LNCaP clone FGC (cell line): Measurements from ENCODE around the gene ARID1B.

Experiments
- DNase-seq: peaks from one replicate; pipeline ENCODE4 v3.0.0-alpha.2; 2011; ENCODE audit warnings: low read depth
- H3K4me3 ChIP-seq: 2 replicates; pipeline ENCODE4 v1.5.1; 2011; ENCODE audit warnings: mild to moderate bottlenecking, low read depth, low read length, control low read depth
- TF ChIP-seq, protein P1 (sequence below): IDR thresholded peaks from 2 replicates; pipeline ENCODE4 v1.5.1; 2012; ENCODE audit warnings: mild to moderate bottlenecking; ENCODE audit not compliant: control insufficient read depth, insufficient read depth; ENCODE audit errors: extremely low read depth

Gene ARID1B

DNA sequence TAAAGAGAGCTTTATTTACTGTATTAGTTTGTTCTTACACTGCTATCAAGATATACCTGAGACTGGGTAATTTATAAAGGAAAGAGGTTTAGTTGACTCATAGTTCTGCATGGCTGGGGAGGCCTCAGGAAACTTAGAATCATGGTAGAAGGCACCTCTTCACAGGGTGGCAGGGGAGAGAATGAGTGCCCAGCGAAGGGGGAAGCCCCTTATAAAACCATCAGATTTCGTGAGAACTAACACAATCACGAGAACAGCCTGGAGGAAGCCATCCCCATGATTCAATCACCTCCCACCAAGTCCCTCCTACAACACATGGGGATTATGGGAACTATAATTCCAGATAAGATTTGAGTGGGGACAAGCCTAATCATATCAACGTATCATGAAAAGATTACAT is 27.2 kb downstream of the ARID1B start:
- no peak overlapping the region for H3K4me3 ChIP-seq
- TF ChIP-seq, protein P1, sequence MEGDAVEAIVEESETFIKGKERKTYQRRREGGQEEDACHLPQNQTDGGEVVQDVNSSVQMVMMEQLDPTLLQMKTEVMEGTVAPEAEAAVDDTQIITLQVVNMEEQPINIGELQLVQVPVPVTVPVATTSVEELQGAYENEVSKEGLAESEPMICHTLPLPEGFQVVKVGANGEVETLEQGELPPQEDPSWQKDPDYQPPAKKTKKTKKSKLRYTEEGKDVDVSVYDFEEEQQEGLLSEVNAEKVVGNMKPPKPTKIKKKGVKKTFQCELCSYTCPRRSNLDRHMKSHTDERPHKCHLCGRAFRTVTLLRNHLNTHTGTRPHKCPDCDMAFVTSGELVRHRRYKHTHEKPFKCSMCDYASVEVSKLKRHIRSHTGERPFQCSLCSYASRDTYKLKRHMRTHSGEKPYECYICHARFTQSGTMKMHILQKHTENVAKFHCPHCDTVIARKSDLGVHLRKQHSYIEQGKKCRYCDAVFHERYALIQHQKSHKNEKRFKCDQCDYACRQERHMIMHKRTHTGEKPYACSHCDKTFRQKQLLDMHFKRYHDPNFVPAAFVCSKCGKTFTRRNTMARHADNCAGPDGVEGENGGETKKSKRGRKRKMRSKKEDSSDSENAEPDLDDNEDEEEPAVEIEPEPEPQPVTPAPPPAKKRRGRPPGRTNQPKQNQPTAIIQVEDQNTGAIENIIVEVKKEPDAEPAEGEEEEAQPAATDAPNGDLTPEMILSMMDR, result no peak
- no peak for DNase-seq

GRCh38 chr6:156806155-156806554 is 29.0 kb downstream of the ARID1B start:
- no peak for DNase-seq
- no peak overlapping the region for H3K4me3 ChIP-seq
- TF ChIP-seq, protein P1, result no peak

- H3K4me3 ChIP-seq, result no peak overlapping the region
- DNase-seq, result no peak
- TF ChIP-seq, protein P1, result no peak
Measured at GRCh38 chr6:156807028-156807427, 29.9 kb downstream of the ARID1B start.

GRCh38 chr6:156807795-156808194 is 30.6 kb downstream of the ARID1B start:
- TF ChIP-seq, protein P1, result no peak
- no peak overlapping the region for H3K4me3 ChIP-seq
- no peak for DNase-seq

- H3K4me3 ChIP-seq, result no peak overlapping the region
- no peak for DNase-seq
- TF ChIP-seq, protein P1, result no peak
Measured at GRCh38 chr6:156808287-156808686, 31.1 kb downstream of the ARID1B start.

DNA sequence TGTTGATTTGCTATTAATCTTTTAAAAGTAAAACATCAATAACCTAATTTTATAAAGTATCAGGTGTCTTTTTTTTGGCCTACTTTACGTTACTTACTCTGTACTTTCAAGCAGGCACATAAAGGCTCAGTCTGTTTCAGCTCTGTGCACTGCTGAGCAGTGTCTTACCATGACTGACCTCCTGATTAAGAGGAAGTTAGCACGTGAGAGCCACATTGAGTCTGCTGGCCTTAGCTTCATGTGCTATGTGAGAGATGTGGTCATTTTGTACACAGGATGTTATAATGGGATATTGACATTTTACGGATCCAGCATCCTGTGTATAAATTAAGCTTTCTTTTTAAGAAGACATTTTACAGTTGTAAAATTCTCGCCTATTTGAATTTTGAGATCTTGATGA is 31.9 kb downstream of the ARID1B start:
- no peak for DNase-seq
- H3K4me3 ChIP-seq, result no peak overlapping the region
- TF ChIP-seq, protein P1, result no peak

DNA sequence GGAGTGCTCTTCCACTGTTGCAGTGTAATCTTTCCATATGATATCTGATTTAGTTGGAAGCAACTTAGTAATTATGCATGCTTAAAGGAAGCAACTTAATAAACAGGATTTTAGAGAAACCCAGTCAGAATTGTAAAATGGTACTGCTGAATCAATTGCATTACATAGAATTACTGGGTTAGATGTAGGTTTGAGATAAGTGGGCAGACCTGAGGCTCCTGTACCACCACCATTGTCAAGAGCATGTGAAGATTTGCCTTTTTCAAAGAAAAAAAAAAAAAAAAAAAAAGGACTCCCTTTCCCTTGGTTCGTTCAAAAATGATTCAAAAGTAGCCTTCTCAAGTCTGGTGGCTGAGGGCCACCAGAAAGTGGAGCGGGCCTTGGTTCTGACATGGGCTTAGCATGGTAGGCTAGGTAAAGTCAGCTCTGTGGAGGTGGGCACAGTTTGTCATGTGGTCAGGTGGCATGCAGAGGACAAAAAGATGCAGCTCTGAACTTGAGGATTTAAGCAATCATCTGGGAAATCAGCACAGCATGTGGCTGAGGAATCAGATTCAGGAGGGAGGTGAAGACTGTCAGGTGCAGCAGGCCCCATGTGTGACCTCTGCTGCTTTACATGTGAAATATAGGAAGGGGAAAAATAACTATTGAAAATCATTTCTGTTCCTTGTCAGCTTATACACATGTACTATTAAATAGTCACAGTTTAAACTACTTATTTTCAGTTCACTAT is 32.4 kb downstream of the ARID1B start:
- no peak overlapping the region for H3K4me3 ChIP-seq
- TF ChIP-seq, protein P1, result no peak
- DNase-seq, result no peak
